Cardiac fibroblast (primary cell): ENCODE data around the gene DPEP1.

Experiments
- DNase-seq, 2 donors: peaks; one replicate each; pipeline versions ENCODE4 v3.0.0 to v3.0.0-alpha.2; 2010; ENCODE audit warnings: low read depth in 2 of 2
- H3K4me3 ChIP-seq, 2 donors: replicated peaks in 1 of 2; 1 replicate in 1 of 2; 2 replicates in 1 of 2; pipeline ENCODE4 v1.5.1; 2011; ENCODE audit warnings: low read depth in 2 of 2, low read length in 2 of 2, mild to moderate bottlenecking in 2 of 2, moderate library complexity in 1 of 2
- CTCF ChIP-seq: IDR thresholded peaks from one replicate; pipeline ENCODE4 v1.5.1; 2011; ENCODE audit warnings: low read depth, mild to moderate bottlenecking, low read length, inconsistent platforms

Gene DPEP1

DNA sequence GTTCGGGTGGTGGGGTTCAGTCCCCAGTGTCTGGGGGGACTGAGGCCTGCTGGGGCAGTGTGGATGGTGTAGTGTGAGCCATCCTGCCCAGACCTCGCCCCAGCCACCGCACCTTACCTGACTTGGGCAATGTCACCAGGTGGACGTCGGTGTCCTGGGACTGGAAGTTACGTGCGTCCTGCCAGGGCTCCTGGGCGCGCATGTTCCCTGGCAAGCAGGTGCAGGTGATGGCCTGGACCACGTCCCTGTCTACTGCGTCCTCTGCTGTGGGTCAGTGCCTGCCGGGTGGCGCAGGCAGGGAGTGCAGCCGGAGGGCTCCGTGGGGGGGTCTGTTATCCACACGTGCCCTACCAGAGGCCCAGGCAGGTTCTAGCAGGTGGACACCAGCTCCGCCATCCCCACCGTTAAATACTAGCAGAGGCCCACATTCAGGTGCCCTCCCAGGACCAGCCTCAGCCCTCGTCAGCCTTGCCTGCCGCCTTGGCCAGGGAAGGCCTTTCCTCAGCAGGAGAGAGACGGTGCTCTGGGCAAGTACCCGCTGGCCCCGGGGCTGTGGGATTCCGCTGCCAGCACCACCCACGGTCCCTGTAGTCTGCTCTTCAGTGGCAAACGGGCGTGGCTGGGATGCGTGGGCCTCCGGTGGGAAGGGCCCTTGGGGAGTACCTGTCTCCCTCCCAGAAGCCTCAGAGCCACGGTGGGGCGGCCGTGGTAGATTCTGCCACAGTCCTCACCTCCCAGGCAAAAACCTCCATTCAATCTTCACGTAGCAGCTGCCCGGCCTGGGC lies 8.1 kb upstream of the DPEP1 start:
- no peak for TF ChIP-seq CTCF
- no peak for DNase-seq
- no peak overlapping the region for H3K4me3 ChIP-seq

- no peak overlapping the region for H3K4me3 ChIP-seq
- TF ChIP-seq CTCF: no peak
- no peak for DNase-seq
Measured at GRCh38 chr16:89606006-89606405, 7.4 kb upstream of the DPEP1 start.

DNA sequence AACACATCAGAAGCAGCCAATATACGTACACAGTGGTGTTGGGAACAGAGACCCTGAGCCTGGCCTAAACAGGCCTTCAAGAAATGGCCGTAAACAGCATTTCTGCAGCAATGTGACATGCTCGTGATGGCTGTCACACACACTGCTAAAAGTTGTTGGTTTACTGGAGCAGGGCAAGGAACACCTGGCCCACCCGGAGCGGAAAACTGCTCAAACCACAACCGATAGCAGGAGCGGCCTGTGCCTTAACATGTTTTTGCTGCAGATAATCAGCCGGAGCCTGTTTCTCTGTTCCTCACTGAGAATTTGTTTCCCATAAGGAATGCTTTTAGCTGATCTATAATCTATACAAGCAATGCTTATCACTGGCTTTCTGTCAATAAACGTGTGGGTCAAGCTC lies 6.0 kb upstream of the DPEP1 start:
- DNase-seq: no peak
- no peak overlapping the region for H3K4me3 ChIP-seq
- TF ChIP-seq CTCF: no peak

GRCh38 chr16:89607937-89608740 lies 5.3 kb upstream of the DPEP1 start:
- no peak overlapping the region for H3K4me3 ChIP-seq
- no peak for TF ChIP-seq CTCF
- no peak for DNase-seq

- H3K4me3 ChIP-seq: no peak overlapping the region
- DNase-seq: no peak
- no peak for TF ChIP-seq CTCF
Measured at GRCh38 chr16:89610108-89610453, 3.4 kb upstream of the DPEP1 start.

DNA sequence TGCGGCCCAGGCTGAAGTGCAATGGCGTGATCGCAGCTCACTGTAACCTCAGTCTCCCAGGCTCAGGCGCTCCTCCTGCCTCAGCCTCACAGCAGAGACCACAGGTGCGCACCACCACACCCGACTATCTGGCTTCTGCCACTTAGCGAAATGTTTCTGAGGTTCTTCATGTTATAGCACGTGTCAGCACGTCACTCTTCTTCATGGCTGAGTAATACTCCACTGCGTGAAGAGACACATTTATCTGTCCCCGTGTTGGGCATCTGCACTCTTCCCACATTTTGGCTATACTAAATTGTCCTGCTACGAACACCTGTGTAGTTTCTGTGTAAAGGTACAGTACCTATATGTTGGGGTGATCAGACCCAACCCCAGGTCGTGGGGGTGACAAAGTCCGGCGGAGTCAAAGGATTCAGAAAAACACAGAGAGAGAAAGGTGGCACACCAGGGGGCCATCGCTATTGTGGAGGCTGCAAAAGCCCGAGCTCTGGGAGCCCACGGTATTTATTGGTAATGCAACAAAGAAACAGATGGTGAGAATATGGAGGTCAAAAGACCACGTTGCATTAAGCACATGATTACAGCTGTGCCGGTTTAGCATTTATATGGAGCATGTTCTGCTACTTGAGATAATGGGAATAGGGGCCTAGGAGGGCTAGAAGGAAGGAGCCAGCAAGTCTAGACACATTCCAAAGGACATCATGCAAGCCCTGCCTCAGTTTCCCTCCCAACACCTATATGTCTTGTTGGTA lies 851 bp upstream of the DPEP1 start:
- no peak overlapping the region for H3K4me3 ChIP-seq
- TF ChIP-seq CTCF: no peak
- no peak for DNase-seq
